ENCODE measurements around the gene MGST2. TPM values are rescaled to one million over a fixed set of nuclear protein-coding genes. Genes with fewer than 3 reads are reported as not detected.

Gene MGST2
- total and polyA plus RNA-seq, 2 experiments from 2014 or later: 4.6 to 19.1 TPM

DNA sequence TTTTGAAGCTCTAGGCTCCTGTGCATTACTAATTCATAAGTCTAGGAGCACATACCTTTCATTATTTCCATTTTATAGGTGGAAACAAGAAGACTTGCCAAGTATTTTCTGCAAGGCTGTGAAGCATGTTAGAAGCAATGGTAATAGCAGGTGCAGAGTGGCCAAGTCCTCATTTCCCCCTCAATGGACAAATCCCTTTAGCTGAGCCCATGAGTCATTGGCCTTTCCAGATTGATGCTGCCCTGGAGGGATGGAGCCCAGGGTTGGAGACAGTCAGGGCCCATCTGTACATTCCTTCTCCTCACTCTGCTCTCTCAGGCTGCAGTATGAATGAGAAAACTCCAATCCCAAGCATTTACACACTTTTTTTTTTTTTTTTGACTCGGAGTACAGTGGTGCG lies 6.6 kb downstream of the MGST2 start (continued):
- TF ChIP-seq, protein P1, sequence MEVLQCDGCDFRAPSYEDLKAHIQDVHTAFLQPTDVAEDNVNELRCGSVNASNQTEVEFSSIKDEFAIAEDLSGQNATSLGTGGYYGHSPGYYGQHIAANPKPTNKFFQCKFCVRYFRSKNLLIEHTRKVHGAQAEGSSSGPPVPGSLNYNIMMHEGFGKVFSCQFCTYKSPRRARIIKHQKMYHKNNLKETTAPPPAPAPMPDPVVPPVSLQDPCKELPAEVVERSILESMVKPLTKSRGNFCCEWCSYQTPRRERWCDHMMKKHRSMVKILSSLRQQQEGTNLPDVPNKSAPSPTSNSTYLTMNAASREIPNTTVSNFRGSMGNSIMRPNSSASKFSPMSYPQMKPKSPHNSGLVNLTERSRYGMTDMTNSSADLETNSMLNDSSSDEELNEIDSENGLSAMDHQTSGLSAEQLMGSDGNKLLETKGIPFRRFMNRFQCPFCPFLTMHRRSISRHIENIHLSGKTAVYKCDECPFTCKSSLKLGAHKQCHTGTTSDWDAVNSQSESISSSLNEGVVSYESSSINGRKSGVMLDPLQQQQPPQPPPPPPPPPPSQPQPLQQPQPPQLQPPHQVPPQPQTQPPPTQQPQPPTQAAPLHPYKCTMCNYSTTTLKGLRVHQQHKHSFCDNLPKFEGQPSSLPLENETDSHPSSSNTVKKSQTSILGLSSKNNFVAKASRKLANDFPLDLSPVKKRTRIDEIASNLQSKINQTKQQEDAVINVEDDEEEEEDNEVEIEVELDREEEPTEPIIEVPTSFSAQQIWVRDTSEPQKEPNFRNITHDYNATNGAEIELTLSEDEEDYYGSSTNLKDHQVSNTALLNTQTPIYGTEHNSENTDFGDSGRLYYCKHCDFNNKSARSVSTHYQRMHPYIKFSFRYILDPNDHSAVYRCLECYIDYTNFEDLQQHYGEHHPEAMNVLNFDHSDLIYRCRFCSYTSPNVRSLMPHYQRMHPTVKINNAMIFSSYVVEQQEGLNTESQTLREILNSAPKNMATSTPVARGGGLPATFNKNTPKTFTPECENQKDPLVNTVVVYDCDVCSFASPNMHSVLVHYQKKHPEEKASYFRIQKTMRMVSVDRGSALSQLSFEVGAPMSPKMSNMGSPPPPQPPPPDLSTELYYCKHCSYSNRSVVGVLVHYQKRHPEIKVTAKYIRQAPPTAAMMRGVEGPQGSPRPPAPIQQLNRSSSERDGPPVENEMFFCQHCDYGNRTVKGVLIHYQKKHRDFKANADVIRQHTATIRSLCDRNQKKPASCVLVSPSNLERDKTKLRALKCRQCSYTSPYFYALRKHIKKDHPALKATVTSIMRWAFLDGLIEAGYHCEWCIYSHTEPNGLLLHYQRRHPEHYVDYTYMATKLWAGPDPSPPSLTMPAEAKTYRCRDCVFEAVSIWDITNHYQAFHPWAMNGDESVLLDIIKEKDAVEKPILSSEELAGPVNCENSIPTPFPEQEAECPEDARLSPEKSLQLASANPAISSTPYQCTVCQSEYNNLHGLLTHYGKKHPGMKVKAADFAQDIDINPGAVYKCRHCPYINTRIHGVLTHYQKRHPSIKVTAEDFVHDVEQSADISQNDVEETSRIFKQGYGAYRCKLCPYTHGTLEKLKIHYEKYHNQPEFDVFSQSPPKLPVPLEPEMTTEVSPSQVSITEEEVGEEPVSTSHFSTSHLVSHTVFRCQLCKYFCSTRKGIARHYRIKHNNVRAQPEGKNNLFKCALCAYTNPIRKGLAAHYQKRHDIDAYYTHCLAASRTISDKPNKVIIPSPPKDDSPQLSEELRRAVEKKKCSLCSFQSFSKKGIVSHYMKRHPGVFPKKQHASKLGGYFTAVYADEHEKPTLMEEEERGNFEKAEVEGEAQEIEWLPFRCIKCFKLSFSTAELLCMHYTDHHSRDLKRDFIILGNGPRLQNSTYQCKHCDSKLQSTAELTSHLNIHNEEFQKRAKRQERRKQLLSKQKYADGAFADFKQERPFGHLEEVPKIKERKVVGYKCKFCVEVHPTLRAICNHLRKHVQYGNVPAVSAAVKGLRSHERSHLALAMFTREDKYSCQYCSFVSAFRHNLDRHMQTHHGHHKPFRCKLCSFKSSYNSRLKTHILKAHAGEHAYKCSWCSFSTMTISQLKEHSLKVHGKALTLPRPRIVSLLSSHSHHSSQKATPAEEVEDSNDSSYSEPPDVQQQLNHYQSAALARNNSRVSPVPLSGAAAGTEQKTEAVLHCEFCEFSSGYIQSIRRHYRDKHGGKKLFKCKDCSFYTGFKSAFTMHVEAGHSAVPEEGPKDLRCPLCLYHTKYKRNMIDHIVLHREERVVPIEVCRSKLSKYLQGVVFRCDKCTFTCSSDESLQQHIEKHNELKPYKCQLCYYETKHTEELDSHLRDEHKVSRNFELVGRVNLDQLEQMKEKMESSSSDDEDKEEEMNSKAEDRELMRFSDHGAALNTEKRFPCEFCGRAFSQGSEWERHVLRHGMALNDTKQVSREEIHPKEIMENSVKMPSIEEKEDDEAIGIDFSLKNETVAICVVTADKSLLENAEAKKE (CRISPR knock-in tag; IDR thresholded peaks at IDR 0.05): no peak
- TF ChIP-seq STAT1 (IDR thresholded peaks at IDR 0.05; ENCODE audit: unreplicated experiment): no peak
- TF ChIP-seq NANOG (IDR thresholded peaks at IDR 0.05; ENCODE audit: borderline replicate concordance): no peak
- no peak for TF ChIP-seq ZNF114 (CRISPR knock-in tag; IDR thresholded peaks at IDR 0.05)

DNA sequence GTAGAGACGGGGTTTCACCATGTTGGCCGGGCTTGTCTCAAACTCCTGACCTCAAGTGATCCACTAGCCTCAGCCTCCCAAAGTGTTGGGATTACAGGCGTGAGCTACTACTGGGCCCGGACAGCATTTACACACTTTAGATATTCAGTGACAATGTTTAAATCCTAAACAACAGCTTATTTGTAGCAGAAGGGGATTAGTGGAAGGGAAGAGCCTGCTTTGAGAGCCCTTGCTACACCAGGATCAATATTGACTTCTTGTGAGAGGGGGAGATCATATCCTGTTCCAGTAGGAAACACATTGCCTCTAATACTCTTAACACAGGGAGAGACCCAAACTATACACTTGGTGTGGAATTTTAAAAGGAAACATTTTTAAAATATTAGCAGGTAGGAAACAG lies 7.1 kb downstream of the MGST2 start:
- Histone ChIP-seq H3K4me1 (ENCODE audit: insufficient read depth) (peaks cover 8% of the 10 kb centered on the region; the same call in 1 of the 2 replicates), H3F3A (replicated peaks; ENCODE audit: low read depth) (no peaks in the 10 kb centered on the region), H3K27ac (ENCODE audit: low read depth) (no peak overlapping the region), H3K4me2 (no peak overlapping the region), H3K36me3 (ENCODE audit: insufficient read depth) (no peaks in the 10 kb centered on the region), H3K79me2 (replicated peaks; ENCODE audit: insufficient read depth) (no peaks in the 10 kb centered on the region), H3K27me3 (ENCODE audit: insufficient read depth) (no peaks in the 10 kb centered on the region), H2AFZ (no peak overlapping the region), H3K9me2 (ENCODE audit: insufficient read depth) (peaks cover 13% of the 10 kb centered on the region), H4K20me1 (replicated peaks; ENCODE audit: insufficient read depth) (no peaks in the 10 kb centered on the region), H3K4me3 (no peak overlapping the region)
- DNase-seq (ENCODE audit: low spot score) (no peak), ATAC-seq (no peak)
- peaks cover 25% of the 10 kb centered on the region for H3K4me1 Mint-ChIP-seq
- H3K9me3 Mint-ChIP-seq: peaks cover 5% of the 10 kb centered on the region
- no peak overlapping the region for H3K27ac Mint-ChIP-seq
- H3K36me3 Mint-ChIP-seq (ENCODE audit: low read depth): peaks cover 5% of the 10 kb centered on the region; the same call in 2 of the 3 replicates
- no peak overlapping the region for H3K4me3 Mint-ChIP-seq
- H3K27me3 Mint-ChIP-seq (ENCODE audit: insufficient read depth, low read depth, poor library complexity): peaks cover 4% of the 10 kb centered on the region
- TF ChIP-seq EZH2 (IDR thresholded peaks at IDR 0.05; ENCODE audit: low read depth, unreplicated experiment) (no peak), POLR2AphosphoS5 (IDR thresholded peaks at IDR 0.05; ENCODE audit: low read depth) (no peak), CREB1 (CRISPR knock-in tag; IDR thresholded peaks at IDR 0.05; ENCODE audit: low read depth) (no peak), EZH2phosphoT487 (IDR thresholded peaks at IDR 0.05; ENCODE audit: unreplicated experiment) (no peak), STAT1 (IDR thresholded peaks at IDR 0.05; ENCODE audit: unreplicated experiment) (no peak), ZNF114 (CRISPR knock-in tag; IDR thresholded peaks at IDR 0.05) (no peak), ZNF331 (CRISPR knock-in tag; IDR thresholded peaks at IDR 0.05; ENCODE audit: low read depth) (no peak)
- TF ChIP-seq, protein P1 (CRISPR knock-in tag; IDR thresholded peaks at IDR 0.05): no peak

Data from GM23338 (cell line).